GM23338 (cell line): ENCODE data around the gene INPPL1. TPM values are rescaled to one million over a fixed set of nuclear protein-coding genes. Genes with fewer than 3 reads are reported as not detected.

ENCODE experiments used
- ATAC-seq: fragments of 200-7000 bp; cut with Tn5 transposase; 3 replicates; pipeline ENCODE4 v1.9.1; 2020
- DNase-seq: peaks from one replicate; pipeline ENCODE4 v3.0.0-alpha.2; 2015; ENCODE audit warnings: low spot score
- H2AFZ ChIP-seq: fragments of 200-600 bp; sonication (generic); 2 replicates; pipeline ENCODE4 v1.8.0; 2016; ENCODE audit warnings: antibody characterized with exemption, mild to moderate bottlenecking, moderate library complexity
- H3F3A ChIP-seq: fragments of 200-600 bp; sonication (generic); replicated peaks from 2 replicates; pipeline ENCODE4 v1.8.0; 2017; ENCODE audit warnings: antibody characterized with exemption, mixed run types, low read depth
- H3K27ac ChIP-seq: fragments of 200-600 bp; sonication (generic); 2 replicates; pipeline ENCODE4 v1.6.1; 2016; ENCODE audit warnings: low read depth
- H3K27me3 ChIP-seq: fragments of 200-600 bp; sonication (generic); 2 replicates; pipeline ENCODE4 v1.8.0; 2016; ENCODE audit warnings: mild to moderate bottlenecking, mixed run types, moderate library complexity; ENCODE audit not compliant: insufficient read depth
- H3K36me3 ChIP-seq: fragments of 200-600 bp; sonication (generic); 2 replicates; pipeline ENCODE4 v1.8.0; 2016; ENCODE audit warnings: mild to moderate bottlenecking; ENCODE audit not compliant: insufficient read depth
- H3K4me1 ChIP-seq: fragments of 200-600 bp; sonication (generic); 2 replicates; pipeline ENCODE4 v1.8.0; 2016; ENCODE audit warnings: mild to moderate bottlenecking, moderate library complexity; ENCODE audit not compliant: insufficient read depth
- H3K4me2 ChIP-seq: fragments of 200-600 bp; sonication (generic); 2 replicates; pipeline ENCODE4 v1.7.1; 2017; ENCODE audit warnings: mixed run types
- H3K4me3 ChIP-seq: fragments of 200-600 bp; sonication (generic); 2 replicates; pipeline ENCODE4 v1.6.1; 2016; ENCODE audit warnings: mixed run types
- H3K79me2 ChIP-seq: fragments of 200-600 bp; sonication (generic); replicated peaks from 2 replicates; pipeline ENCODE4 v1.8.0; 2017; ENCODE audit warnings: mild to moderate bottlenecking; ENCODE audit not compliant: insufficient read depth
- H3K9me2 ChIP-seq: fragments of 200-600 bp; sonication (generic); 2 replicates; pipeline ENCODE4 v1.8.0; 2017; ENCODE audit not compliant: insufficient read depth
- H4K20me1 ChIP-seq: fragments of 200-600 bp; sonication (generic); replicated peaks from 2 replicates; pipeline ENCODE4 v1.8.0; 2017; ENCODE audit warnings: mild to moderate bottlenecking; ENCODE audit not compliant: insufficient read depth
- H3K27ac Mint-ChIP-seq: 2 replicates; pipeline ENCODE4 v1.8.0; 2020; ENCODE audit warnings: inconsistent platforms, mild to moderate bottlenecking, moderate library complexity, mixed read lengths
- H3K27me3 Mint-ChIP-seq: 3 replicates; pipeline ENCODE4 v1.8.0; 2022; ENCODE audit warnings: low read depth, mild to moderate bottlenecking, moderate library complexity, mixed read lengths, inconsistent platforms; ENCODE audit not compliant: insufficient read depth, poor library complexity
- H3K36me3 Mint-ChIP-seq: 3 replicates; pipeline ENCODE4 v1.8.0; 2021; ENCODE audit warnings: low read depth, mild to moderate bottlenecking, inconsistent platforms, moderate library complexity, mixed read lengths
- H3K4me1 Mint-ChIP-seq: 3 replicates; pipeline ENCODE4 v1.8.0; 2020; ENCODE audit warnings: mild to moderate bottlenecking, inconsistent platforms, mixed read lengths
- H3K4me3 Mint-ChIP-seq: 3 replicates; pipeline ENCODE4 v1.8.0; 2021; ENCODE audit warnings: moderate library complexity, mild to moderate bottlenecking, inconsistent platforms, mixed read lengths
- H3K9me3 Mint-ChIP-seq: 3 replicates; pipeline ENCODE4 v1.8.0; 2020; ENCODE audit warnings: moderate library complexity, mild to moderate bottlenecking, inconsistent platforms, mixed read lengths
- CREB1 ChIP-seq: fragments of 250-450 bp; sonication (Bioruptor Pico); IDR thresholded peaks from 2 replicates; pipeline ENCODE4 v1.5.0; 2020; ENCODE audit warnings: low read depth, mild to moderate bottlenecking, moderate library complexity
- CTCF ChIP-seq, 2 experiments: fragments of 200-600 bp in 1 of 2; sonication (generic) in 1 of 2; conservative IDR thresholded peaks; 2 replicates each; pipeline versions ENCODE4 v1.5.1 to v1.6.1; 2016 to 2017; ENCODE audit warnings: antibody characterized with exemption in 2 of 2, low read depth in 2 of 2, mild to moderate bottlenecking in 2 of 2, moderate library complexity in 1 of 2
- EZH2 ChIP-seq: fragments of 200-600 bp; sonication (generic); IDR thresholded peaks from one replicate; pipeline ENCODE4 v1.8.0; 2017; ENCODE audit warnings: antibody characterized with exemption, mild to moderate bottlenecking, low read depth; ENCODE audit not compliant: unreplicated experiment
- EZH2phosphoT487 ChIP-seq: fragments of 200-600 bp; sonication (generic); IDR thresholded peaks from one replicate; pipeline ENCODE4 v1.8.1; 2018; ENCODE audit warnings: antibody characterized with exemption; ENCODE audit not compliant: unreplicated experiment
- JUNB ChIP-seq: IDR thresholded peaks from one replicate; pipeline ENCODE4 v1.6.1; 2016; ENCODE audit warnings: antibody characterized with exemption; ENCODE audit not compliant: unreplicated experiment
- NANOG ChIP-seq: IDR thresholded peaks from 2 replicates; pipeline ENCODE4 v1.6.1; 2016; ENCODE audit warnings: antibody characterized with exemption, borderline replicate concordance
- POLR2AphosphoS5 ChIP-seq: IDR thresholded peaks from 2 replicates; pipeline ENCODE4 v1.6.1; 2016; ENCODE audit warnings: antibody characterized with exemption, low read depth
- REST ChIP-seq: IDR thresholded peaks from one replicate; pipeline ENCODE4 v1.6.1; 2018; ENCODE audit warnings: antibody characterized with exemption; ENCODE audit not compliant: unreplicated experiment
- STAT1 ChIP-seq: IDR thresholded peaks from one replicate; pipeline ENCODE4 v1.6.1; 2016; ENCODE audit warnings: antibody characterized with exemption; ENCODE audit not compliant: unreplicated experiment
- polyA plus RNA-seq: library from polyadenylated mRNA; unstranded; fragments of >200 nt; fragmentation: Nextera tagmentation; extraction: Ambion mirVana; gene quantifications from 2 replicates; pipeline ENCODE4 v1.2.1, GENCODE V29; 2016
- total RNA-seq: library from RNA; depleted of rRNA; stranded (reverse); fragments of >200 nt; shearing (Covaris generic); gene quantifications from 2 replicates; pipeline ENCODE4 v1.2.3, GENCODE V29; 2014
- TF ChIP-seq, protein P1 (sequence below): fragments of 250-450 bp; sonication (Bioruptor Pico); IDR thresholded peaks from 2 replicates; pipeline ENCODE4 v1.5.0; 2020; ENCODE audit warnings: mild to moderate bottlenecking, moderate library complexity

INPPL1 gene
- total and polyA plus RNA-seq, 2 experiments from 2014 or later: 21.5 to 54.7 TPM

DNA sequence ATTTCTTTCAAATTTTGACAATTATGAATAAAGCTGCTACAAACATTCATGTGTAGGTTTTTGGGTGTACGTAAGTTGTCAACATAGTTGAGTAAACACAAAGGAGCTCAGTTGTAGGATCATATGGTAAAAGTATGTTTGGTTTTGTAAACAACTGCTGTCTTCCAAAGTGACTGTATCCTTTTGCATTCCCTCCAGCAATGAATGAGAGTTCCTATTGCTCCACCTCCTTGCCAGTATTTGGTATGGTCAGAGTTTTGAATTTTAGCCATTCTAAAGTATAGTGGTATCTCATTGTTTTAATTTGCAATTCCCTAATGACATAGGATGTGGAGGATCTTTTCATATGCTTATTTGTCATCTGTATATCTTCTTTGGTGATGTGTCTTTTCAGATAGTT lies 47.4 kb downstream of the INPPL1 start:
- no peaks in the 10 kb centered on the region for H3K9me2 ChIP-seq
- H2AFZ ChIP-seq: no peak overlapping the region
- Mint-ChIP-seq H3K27ac (no peak overlapping the region), H3K9me3 (no peaks in the 10 kb centered on the region), H3K4me1 (no peaks in the 10 kb centered on the region), H3K4me3 (no peak overlapping the region), H3K36me3 (no peaks in the 10 kb centered on the region), H3K27me3 (peaks cover 6% of the 10 kb centered on the region)
- DNase-seq: no peak
- H3K4me2 ChIP-seq: no peak overlapping the region
- no peaks in the 10 kb centered on the region for H3K36me3 ChIP-seq
- H4K20me1 ChIP-seq: no peaks in the 10 kb centered on the region
- no peaks in the 10 kb centered on the region for H3F3A ChIP-seq
- no peaks in the 10 kb centered on the region for H3K27me3 ChIP-seq
- ATAC-seq: no peak
- H3K79me2 ChIP-seq: no peaks in the 10 kb centered on the region
- H3K4me1 ChIP-seq: no peaks in the 10 kb centered on the region
- TF ChIP-seq EZH2: no peak
- TF ChIP-seq CREB1 (CRISPR knock-in tag): no peak
- no peak overlapping the region for H3K27ac ChIP-seq
- H3K4me3 ChIP-seq: no peak overlapping the region

- Histone ChIP-seq H3K79me2 (no peaks in the 10 kb centered on the region), H4K20me1 (no peaks in the 10 kb centered on the region), H3K4me1 (no peaks in the 10 kb centered on the region), H3K36me3 (no peaks in the 10 kb centered on the region), H3K4me2 (no peak overlapping the region), H3K27ac (no peak overlapping the region), H3K4me3 (no peak overlapping the region), H2AFZ (no peak overlapping the region), H3K27me3 (no peaks in the 10 kb centered on the region), H3K9me2 (no peaks in the 10 kb centered on the region), H3F3A (no peaks in the 10 kb centered on the region)
- H3K4me3 Mint-ChIP-seq: no peak overlapping the region
- no peaks in the 10 kb centered on the region for H3K9me3 Mint-ChIP-seq
- H3K36me3 Mint-ChIP-seq: no peaks in the 10 kb centered on the region
- ATAC-seq (no peak), DNase-seq (no peak)
- peaks cover 4% of the 10 kb centered on the region for H3K27me3 Mint-ChIP-seq
- no peaks in the 10 kb centered on the region for H3K4me1 Mint-ChIP-seq
- no peak overlapping the region for H3K27ac Mint-ChIP-seq
- TF ChIP-seq, protein P1, sequence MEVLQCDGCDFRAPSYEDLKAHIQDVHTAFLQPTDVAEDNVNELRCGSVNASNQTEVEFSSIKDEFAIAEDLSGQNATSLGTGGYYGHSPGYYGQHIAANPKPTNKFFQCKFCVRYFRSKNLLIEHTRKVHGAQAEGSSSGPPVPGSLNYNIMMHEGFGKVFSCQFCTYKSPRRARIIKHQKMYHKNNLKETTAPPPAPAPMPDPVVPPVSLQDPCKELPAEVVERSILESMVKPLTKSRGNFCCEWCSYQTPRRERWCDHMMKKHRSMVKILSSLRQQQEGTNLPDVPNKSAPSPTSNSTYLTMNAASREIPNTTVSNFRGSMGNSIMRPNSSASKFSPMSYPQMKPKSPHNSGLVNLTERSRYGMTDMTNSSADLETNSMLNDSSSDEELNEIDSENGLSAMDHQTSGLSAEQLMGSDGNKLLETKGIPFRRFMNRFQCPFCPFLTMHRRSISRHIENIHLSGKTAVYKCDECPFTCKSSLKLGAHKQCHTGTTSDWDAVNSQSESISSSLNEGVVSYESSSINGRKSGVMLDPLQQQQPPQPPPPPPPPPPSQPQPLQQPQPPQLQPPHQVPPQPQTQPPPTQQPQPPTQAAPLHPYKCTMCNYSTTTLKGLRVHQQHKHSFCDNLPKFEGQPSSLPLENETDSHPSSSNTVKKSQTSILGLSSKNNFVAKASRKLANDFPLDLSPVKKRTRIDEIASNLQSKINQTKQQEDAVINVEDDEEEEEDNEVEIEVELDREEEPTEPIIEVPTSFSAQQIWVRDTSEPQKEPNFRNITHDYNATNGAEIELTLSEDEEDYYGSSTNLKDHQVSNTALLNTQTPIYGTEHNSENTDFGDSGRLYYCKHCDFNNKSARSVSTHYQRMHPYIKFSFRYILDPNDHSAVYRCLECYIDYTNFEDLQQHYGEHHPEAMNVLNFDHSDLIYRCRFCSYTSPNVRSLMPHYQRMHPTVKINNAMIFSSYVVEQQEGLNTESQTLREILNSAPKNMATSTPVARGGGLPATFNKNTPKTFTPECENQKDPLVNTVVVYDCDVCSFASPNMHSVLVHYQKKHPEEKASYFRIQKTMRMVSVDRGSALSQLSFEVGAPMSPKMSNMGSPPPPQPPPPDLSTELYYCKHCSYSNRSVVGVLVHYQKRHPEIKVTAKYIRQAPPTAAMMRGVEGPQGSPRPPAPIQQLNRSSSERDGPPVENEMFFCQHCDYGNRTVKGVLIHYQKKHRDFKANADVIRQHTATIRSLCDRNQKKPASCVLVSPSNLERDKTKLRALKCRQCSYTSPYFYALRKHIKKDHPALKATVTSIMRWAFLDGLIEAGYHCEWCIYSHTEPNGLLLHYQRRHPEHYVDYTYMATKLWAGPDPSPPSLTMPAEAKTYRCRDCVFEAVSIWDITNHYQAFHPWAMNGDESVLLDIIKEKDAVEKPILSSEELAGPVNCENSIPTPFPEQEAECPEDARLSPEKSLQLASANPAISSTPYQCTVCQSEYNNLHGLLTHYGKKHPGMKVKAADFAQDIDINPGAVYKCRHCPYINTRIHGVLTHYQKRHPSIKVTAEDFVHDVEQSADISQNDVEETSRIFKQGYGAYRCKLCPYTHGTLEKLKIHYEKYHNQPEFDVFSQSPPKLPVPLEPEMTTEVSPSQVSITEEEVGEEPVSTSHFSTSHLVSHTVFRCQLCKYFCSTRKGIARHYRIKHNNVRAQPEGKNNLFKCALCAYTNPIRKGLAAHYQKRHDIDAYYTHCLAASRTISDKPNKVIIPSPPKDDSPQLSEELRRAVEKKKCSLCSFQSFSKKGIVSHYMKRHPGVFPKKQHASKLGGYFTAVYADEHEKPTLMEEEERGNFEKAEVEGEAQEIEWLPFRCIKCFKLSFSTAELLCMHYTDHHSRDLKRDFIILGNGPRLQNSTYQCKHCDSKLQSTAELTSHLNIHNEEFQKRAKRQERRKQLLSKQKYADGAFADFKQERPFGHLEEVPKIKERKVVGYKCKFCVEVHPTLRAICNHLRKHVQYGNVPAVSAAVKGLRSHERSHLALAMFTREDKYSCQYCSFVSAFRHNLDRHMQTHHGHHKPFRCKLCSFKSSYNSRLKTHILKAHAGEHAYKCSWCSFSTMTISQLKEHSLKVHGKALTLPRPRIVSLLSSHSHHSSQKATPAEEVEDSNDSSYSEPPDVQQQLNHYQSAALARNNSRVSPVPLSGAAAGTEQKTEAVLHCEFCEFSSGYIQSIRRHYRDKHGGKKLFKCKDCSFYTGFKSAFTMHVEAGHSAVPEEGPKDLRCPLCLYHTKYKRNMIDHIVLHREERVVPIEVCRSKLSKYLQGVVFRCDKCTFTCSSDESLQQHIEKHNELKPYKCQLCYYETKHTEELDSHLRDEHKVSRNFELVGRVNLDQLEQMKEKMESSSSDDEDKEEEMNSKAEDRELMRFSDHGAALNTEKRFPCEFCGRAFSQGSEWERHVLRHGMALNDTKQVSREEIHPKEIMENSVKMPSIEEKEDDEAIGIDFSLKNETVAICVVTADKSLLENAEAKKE: no peak
- no peak for TF ChIP-seq JUNB
- no peak for TF ChIP-seq CTCF (conservative IDR thresholded peaks at IDR 0.05; ENCODE audit: low read depth in 2 of 2)
- TF ChIP-seq EZH2phosphoT487: no peak
- TF ChIP-seq STAT1: no peak
- TF ChIP-seq EZH2: no peak
- no peak for TF ChIP-seq CREB1 (CRISPR knock-in tag)
- no peak for TF ChIP-seq REST
- no peak for TF ChIP-seq POLR2AphosphoS5
- no peak for TF ChIP-seq NANOG
Measured at GRCh38 chr11:72274435-72274834, 49.9 kb downstream of the INPPL1 start.
